HepG2 (cell line): Measurements from ENCODE around the gene LMOD1. TPM values are rescaled to one million over a fixed set of nuclear protein-coding genes. Genes with fewer than 3 reads are reported as not detected.

Source experiments
- AGO2 ChIP-seq: fragments of 200-400 bp; formaldehyde crosslinking; optimal IDR thresholded peaks from 2 replicates; pipeline ENCODE3; 2017; ENCODE audit warnings: mild to moderate bottlenecking, low read depth, low read length, moderate library complexity
- BRD4 ChIP-seq: sonication (generic); formaldehyde crosslinking; IDR thresholded peaks from 2 replicates; pipeline ENCODE4 v1.4.0; 2020; ENCODE audit warnings: missing genetic modification reagents
- DMAP1 ChIP-seq: IDR thresholded peaks from 2 replicates; pipeline ENCODE4 v1.6.1; 2016
- DPF2 ChIP-seq: sonication (generic); formaldehyde crosslinking; IDR thresholded peaks from 2 replicates; pipeline ENCODE4 v1.4.0; 2020; ENCODE audit warnings: mild to moderate bottlenecking, low read depth, missing genetic modification reagents, borderline replicate concordance
- GTF2F1 ChIP-seq: fragments of 150-350 bp; IDR thresholded peaks from 2 replicates; pipeline ENCODE4 v1.6.1; 2014; ENCODE audit warnings: low read length
- GZF1 ChIP-seq: sonication (generic); formaldehyde crosslinking; IDR thresholded peaks from 2 replicates; pipeline ENCODE4 v1.5.1; 2020; ENCODE audit warnings: mild to moderate bottlenecking, missing genetic modification reagents
- IKZF4 ChIP-seq: sonication (generic); formaldehyde crosslinking; IDR thresholded peaks from 2 replicates; pipeline ENCODE4 v1.5.1; 2020; ENCODE audit warnings: borderline replicate concordance, mild to moderate bottlenecking, low read depth, missing genetic modification reagents; ENCODE audit errors: not compliant biosample characterization
- KDM1A ChIP-seq: IDR thresholded peaks from 2 replicates; pipeline ENCODE4 v1.6.1; 2016; ENCODE audit warnings: missing compliant biosample characterization
- KLF9 ChIP-seq: IDR thresholded peaks from 2 replicates; pipeline ENCODE4 v1.6.1; 2016; ENCODE audit warnings: low read depth
- MLXIP ChIP-seq: sonication (generic); formaldehyde crosslinking; IDR thresholded peaks from 2 replicates; pipeline ENCODE4 v1.9.0; 2021; ENCODE audit warnings: missing genetic modification reagents, borderline replicate concordance
- REL ChIP-seq: sonication (generic); formaldehyde crosslinking; conservative IDR thresholded peaks from 2 replicates; pipeline ENCODE4 v1.8.0; 2022; ENCODE audit warnings: mild to moderate bottlenecking, missing genetic modification reagents, moderate library complexity
- RORA ChIP-seq: sonication (generic); formaldehyde crosslinking; IDR thresholded peaks from 2 replicates; pipeline ENCODE4 v1.5.0; 2020; ENCODE audit warnings: mild to moderate bottlenecking, missing genetic modification reagents, moderate library complexity
- SALL2 ChIP-seq: sonication (generic); formaldehyde crosslinking; IDR thresholded peaks from 2 replicates; pipeline ENCODE4 v1.8.1; 2023; ENCODE audit warnings: mild to moderate bottlenecking, missing genetic modification reagents, inconsistent platforms
- SP4 ChIP-seq: sonication (generic); formaldehyde crosslinking; IDR thresholded peaks from 2 replicates; pipeline ENCODE4 v1.8.1; 2023; ENCODE audit warnings: mild to moderate bottlenecking, missing genetic modification reagents
- ZFP36L2 ChIP-seq: sonication (generic); formaldehyde crosslinking; IDR thresholded peaks from 2 replicates; pipeline ENCODE4 v1.4.0; 2020; ENCODE audit warnings: missing genetic modification reagents
- ZNF10 ChIP-seq: sonication (generic); formaldehyde crosslinking; IDR thresholded peaks from 2 replicates; pipeline ENCODE4 v1.4.0; 2020; ENCODE audit warnings: mild to moderate bottlenecking, low read depth, missing genetic modification reagents, borderline replicate concordance
- ZNF430 ChIP-seq: sonication (generic); formaldehyde crosslinking; IDR thresholded peaks from 2 replicates; pipeline ENCODE4 v1.9.0; 2021; ENCODE audit warnings: mild to moderate bottlenecking, missing genetic modification reagents
- ZNF563 ChIP-seq: sonication (generic); formaldehyde crosslinking; IDR thresholded peaks from 2 replicates; pipeline ENCODE4 v1.8.0; 2022; ENCODE audit warnings: mild to moderate bottlenecking, moderate library complexity, missing genetic modification reagents
- ZZZ3 ChIP-seq: sonication (generic); formaldehyde crosslinking; IDR thresholded peaks from 2 replicates; pipeline ENCODE4 v1.4.0; 2020; ENCODE audit warnings: missing genetic modification reagents, mild to moderate bottlenecking, borderline replicate concordance
- polyA plus RNA-seq, 8 experiments: library from polyadenylated mRNA; depleted of rRNA in 3 of 8; stranded (reverse) in 7 of 8; unstranded in 1 of 8; fragments of >200 nt; fragmentation: Illumina TruSeq in 4 of 8; extraction: Trizol in 4 of 8; gene quantifications; 2 replicates each; pipeline versions ENCODE4 v1.2.1 to v1.2.3, GENCODE V29; 2011 to 2016; ENCODE audit warnings: low read depth in 4 of 8, missing spikeins in 1 of 8, mixed read lengths in 1 of 8; ENCODE audit not compliant: insufficient read depth in 1 of 8
- total RNA-seq, 5 experiments: library from RNA; depleted of rRNA; stranded (reverse); fragments of >200 nt; fragmentation: Illumina TruSeq; extraction: Trizol; gene quantifications; 2 replicates each; pipeline ENCODE4 v1.2.3, GENCODE V29; 2016; ENCODE audit warnings: low read depth in 1 of 5
- TF ChIP-seq, protein P1 (sequence below): sonication (generic); formaldehyde crosslinking; IDR thresholded peaks from 2 replicates; pipeline ENCODE4 v1.8.0; 2022; ENCODE audit warnings: missing genetic modification reagents, low read depth, mild to moderate bottlenecking, borderline replicate concordance

Gene LMOD1
- total and polyA plus RNA-seq, 2 of the 13 experiments (the other 11 are each of a cell fraction or from before 2014, with no cell fraction given): not detected

GRCh38 chr1:201982623-201983379, 36.5 kb upstream of the LMOD1 start, which contains the start of gene RNPEP (continued):
- TF ChIP-seq DPF2 (CRISPR knock-in tag) (no peak), KLF9 (CRISPR knock-in tag) (no peak), DMAP1 (CRISPR knock-in tag) (peak; percentile 66; the same call in 1 of the 2 replicates), GTF2F1 (no peak), ZNF10 (CRISPR knock-in tag) (no peak), ZFP36L2 (CRISPR knock-in tag) (no peak; the same call in 1 of the 2 replicates), ZNF430 (CRISPR knock-in tag) (peak; percentile 70; the same call in 1 of the 2 replicates), BRD4 (0 out of 2 replicates have a peak, but pooled peaks have one; percentile 54), KDM1A (CRISPR knock-in tag) (no peak), SALL2 (CRISPR knock-in tag) (no peak; the same call in none of the 2 replicates), REL (CRISPR knock-in tag) (no peak), GZF1 (peak; percentile 79; the same call in 1 of the 2 replicates), ZZZ3 (CRISPR knock-in tag) (no peak), SP4 (CRISPR knock-in tag) (0 out of 2 replicates have a peak, but pooled peaks have one; percentile 44), IKZF4 (peak; percentile 53), ZNF563 (CRISPR knock-in tag) (peak; percentile 95), AGO2 (peak; percentile 81), RORA (CRISPR knock-in tag) (no peak), MLXIP (CRISPR knock-in tag) (no peak)
- TF ChIP-seq, protein P1, sequence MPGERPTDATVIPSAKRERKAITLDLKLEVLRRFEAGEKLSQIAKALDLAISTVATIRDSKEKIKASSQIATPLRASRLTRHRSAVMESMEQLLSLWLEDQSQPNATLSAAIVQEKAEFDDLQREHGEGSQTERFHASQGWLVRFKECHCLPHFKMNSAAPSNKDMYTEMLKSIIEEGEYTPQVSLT (CRISPR knock-in tag): no peak; the same call in 1 of the 2 replicates
- TF ChIP-seq, all 625 proteins: peak for 200
